GM13976 (cell line): Measurements from ENCODE around the gene FGF21.

Source experiments
- DNase-seq: peaks from one replicate; pipeline ENCODE4 v3.0.0; 2012; ENCODE audit warnings: low spot score
- CTCF ChIP-seq: IDR thresholded peaks from 2 replicates; pipeline ENCODE4 v1.5.1; 2012; ENCODE audit warnings: borderline replicate concordance, mild to moderate bottlenecking; ENCODE audit not compliant: insufficient read depth; ENCODE audit errors: extremely low read depth, missing control alignments, control extremely low read depth
- in situ Hi-C: fragments of 300-500 bp; cut with MboI; formaldehyde crosslinking; loops from one replicate; pipeline ENCODE4 v1.12.0; 2022; ENCODE audit warnings: low sequenced_read_pairs, mixed read lengths, inconsistent platforms; ENCODE audit not compliant: unreplicated experiment

Gene FGF21

GRCh38 chr19:48768994-48769713 is 13.8 kb downstream of the FGF21 start:
- DNase-seq: no peak
- in situ Hi-C loops: no loop called here
- no peak for TF ChIP-seq CTCF

- no peak for TF ChIP-seq CTCF
- no peak for DNase-seq
- in situ Hi-C loops: no loop called here
Observed at GRCh38 chr19:48770266-48770665, 14.9 kb downstream of the FGF21 start.

- in situ Hi-C loops: no loop called here
- TF ChIP-seq CTCF: no peak
- no peak for DNase-seq
Observed at GRCh38 chr19:48770734-48771472, 15.6 kb downstream of the FGF21 start.

- no peak for DNase-seq
- in situ Hi-C loops: no loop called here
- TF ChIP-seq CTCF: no peak
Observed at GRCh38 chr19:48772503-48772953, 17.2 kb downstream of the FGF21 start.

GRCh38 chr19:48777139-48777538 is 21.8 kb downstream of the FGF21 start:
- in situ Hi-C loops: no loop called here
- TF ChIP-seq CTCF: no peak
- DNase-seq: no peak

GRCh38 chr19:48777720-48778119 is 22.4 kb downstream of the FGF21 start:
- DNase-seq: no peak
- in situ Hi-C loops: no loop called here
- no peak for TF ChIP-seq CTCF
